Esophagus muscularis mucosa (tissue), 4 donors: Measurements from ENCODE around the gene NOX4.
"Not testable (repeated sequence)": the region's sequence is repeated elsewhere in the genome, so short reads cannot be mapped to it uniquely, and the experiment has no call there.

ENCODE experiments used
- EP300 ChIP-seq: sonication (generic); formaldehyde crosslinking; IDR thresholded peaks from one replicate; pipeline ENCODE4 v1.6.1; 2017; ENCODE audit warnings: antibody characterized with exemption
- POLR2A ChIP-seq: fragments of 450-650 bp; IDR thresholded peaks from one replicate; pipeline ENCODE4 v1.6.1; 2017; ENCODE audit warnings: antibody characterized with exemption, moderate library complexity, mild to moderate bottlenecking, low read depth
- POLR2AphosphoS5 ChIP-seq, 2 donors: sonication (generic); formaldehyde crosslinking; IDR thresholded peaks; one replicate each; pipeline ENCODE4 v1.6.1; 2017; ENCODE audit warnings: antibody characterized with exemption in 2 of 2
- TF ChIP-seq, protein P1 (sequence below), 3 experiments: fragments of 200-600 bp in 2 of 3; fragments of 450-650 bp in 1 of 3; sonication (generic) in 2 of 3; IDR thresholded peaks; one replicate each; pipeline ENCODE4 v1.5.1; 2017 to 2019; ENCODE audit warnings: antibody characterized with exemption in 3 of 3, mild to moderate bottlenecking in 2 of 3, moderate library complexity in 1 of 3

GRCh38 chr11:89378986-89379385 lies 112.2 kb downstream of the NOX4 start:
- TF ChIP-seq, protein P1, sequence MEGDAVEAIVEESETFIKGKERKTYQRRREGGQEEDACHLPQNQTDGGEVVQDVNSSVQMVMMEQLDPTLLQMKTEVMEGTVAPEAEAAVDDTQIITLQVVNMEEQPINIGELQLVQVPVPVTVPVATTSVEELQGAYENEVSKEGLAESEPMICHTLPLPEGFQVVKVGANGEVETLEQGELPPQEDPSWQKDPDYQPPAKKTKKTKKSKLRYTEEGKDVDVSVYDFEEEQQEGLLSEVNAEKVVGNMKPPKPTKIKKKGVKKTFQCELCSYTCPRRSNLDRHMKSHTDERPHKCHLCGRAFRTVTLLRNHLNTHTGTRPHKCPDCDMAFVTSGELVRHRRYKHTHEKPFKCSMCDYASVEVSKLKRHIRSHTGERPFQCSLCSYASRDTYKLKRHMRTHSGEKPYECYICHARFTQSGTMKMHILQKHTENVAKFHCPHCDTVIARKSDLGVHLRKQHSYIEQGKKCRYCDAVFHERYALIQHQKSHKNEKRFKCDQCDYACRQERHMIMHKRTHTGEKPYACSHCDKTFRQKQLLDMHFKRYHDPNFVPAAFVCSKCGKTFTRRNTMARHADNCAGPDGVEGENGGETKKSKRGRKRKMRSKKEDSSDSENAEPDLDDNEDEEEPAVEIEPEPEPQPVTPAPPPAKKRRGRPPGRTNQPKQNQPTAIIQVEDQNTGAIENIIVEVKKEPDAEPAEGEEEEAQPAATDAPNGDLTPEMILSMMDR (IDR thresholded peaks at IDR 0.05): not testable (repeated sequence)
- not testable (repeated sequence) for TF ChIP-seq POLR2A; EP300; POLR2AphosphoS5 (IDR thresholded peaks at IDR 0.05)
